ENCODE measurements around the gene HABP4. TPM values are rescaled to one million over a fixed set of nuclear protein-coding genes. Genes with fewer than 3 reads are reported as not detected.

The HABP4 gene
- polyA plus RNA-seq, 2 of the 4 experiments (the other 2 are of a cell fraction), result 12.4 to 12.8 TPM

- FAIRE-seq (no peak), ATAC-seq (no peak), DNase-seq (ENCODE audit: low read depth in 1 of 2, low spot score in 1 of 2) (no peak)
- H3K4me1 ChIP-seq, result no peaks in the 10 kb centered on the region
- H3K27ac ChIP-seq, result no peak overlapping the region
- H3K4me2 ChIP-seq, result no peak overlapping the region
- H3K4me3 ChIP-seq, result no peak overlapping the region
- ChIA-PET CTCF (no interaction called here), POLR2A (no interaction called here)
- WGBS (ENCODE audit: missing lambda C conversion rate), result 99% methylated on average over 7 of the region's 7 CpGs
- H3K9me3 ChIP-seq, result no peaks in the 10 kb centered on the region
- TF ChIP-seq HOXA7 (CRISPR knock-in tag; IDR thresholded peaks at IDR 0.05), result no peak
- TF ChIP-seq, protein P1, sequence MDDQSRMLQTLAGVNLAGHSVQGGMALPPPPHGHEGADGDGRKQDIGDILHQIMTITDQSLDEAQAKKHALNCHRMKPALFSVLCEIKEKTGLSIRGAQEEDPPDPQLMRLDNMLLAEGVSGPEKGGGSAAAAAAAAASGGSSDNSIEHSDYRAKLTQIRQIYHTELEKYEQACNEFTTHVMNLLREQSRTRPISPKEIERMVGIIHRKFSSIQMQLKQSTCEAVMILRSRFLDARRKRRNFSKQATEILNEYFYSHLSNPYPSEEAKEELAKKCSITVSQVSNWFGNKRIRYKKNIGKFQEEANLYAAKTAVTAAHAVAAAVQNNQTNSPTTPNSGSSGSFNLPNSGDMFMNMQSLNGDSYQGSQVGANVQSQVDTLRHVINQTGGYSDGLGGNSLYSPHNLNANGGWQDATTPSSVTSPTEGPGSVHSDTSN (IDR thresholded peaks at IDR 0.05), result no peak
Measured at GRCh38 chr9:96523374-96523773, 73.4 kb downstream of the HABP4 start.

DNA sequence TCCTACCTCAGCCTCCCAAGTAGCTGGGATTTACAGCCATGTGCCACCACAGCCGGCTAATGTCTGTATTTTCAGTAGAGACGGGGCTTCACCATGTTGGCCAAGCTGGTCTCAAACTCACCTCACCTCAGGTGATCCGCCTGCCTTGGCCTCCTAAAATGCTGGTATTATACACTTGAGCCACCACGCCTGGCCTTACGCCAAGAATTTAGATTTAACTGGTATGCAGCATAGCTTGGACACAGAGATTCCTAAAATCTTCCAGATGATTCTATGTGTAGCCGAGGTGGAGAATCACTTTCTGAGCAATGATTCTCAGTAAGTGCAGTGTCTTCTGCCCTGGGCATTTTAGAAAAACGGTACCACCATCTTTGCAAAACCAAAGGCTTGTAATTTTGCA, 74.1 kb downstream of the HABP4 start:
- no peak for FAIRE-seq
- WGBS (ENCODE audit: missing lambda C conversion rate), result 92% methylated on average over 7 of the region's 7 CpGs
- Histone ChIP-seq H3K4me1 (no peaks in the 10 kb centered on the region), H3K9me3 (no peaks in the 10 kb centered on the region), H3K4me2 (no peak overlapping the region), H3K4me3 (no peak overlapping the region), H3K27ac (no peak overlapping the region)
- ChIA-PET POLR2A (interaction anchor here (0.5 kb wide), 1 partner anchor 180 kb away, joined by 7 read pairs; no protein-coding TSS in a partner anchor), CTCF (no interaction called here)
- no peak for ATAC-seq
- no peak for DNase-seq (ENCODE audit: low read depth in 1 of 2, low spot score in 1 of 2)
- TF ChIP-seq HOXB13 (CRISPR knock-in tag; IDR thresholded peaks at IDR 0.05; ENCODE audit: low read depth) (no peak), EP300 (IDR thresholded peaks at IDR 0.05) (no peak), HOXB5 (CRISPR knock-in tag; IDR thresholded peaks at IDR 0.05) (no peak), SMC3 (IDR thresholded peaks at IDR 0.05) (no peak), KDM5A (IDR thresholded peaks at IDR 0.05) (no peak), FOXS1 (CRISPR knock-in tag; IDR thresholded peaks at IDR 0.05) (no peak), ESRRA (IDR thresholded peaks at IDR 0.05; ENCODE audit: borderline replicate concordance, low read length) (no peak), REST (IDR thresholded peaks at IDR 0.05) (no peak), JUN (IDR thresholded peaks at IDR 0.05) (no peak), MAFK (IDR thresholded peaks at IDR 0.05; ENCODE audit: partially characterized antibody) (no peak), ATOH8 (CRISPR knock-in tag; IDR thresholded peaks at IDR 0.05; ENCODE audit: low read depth) (no peak), PHF8 (IDR thresholded peaks at IDR 0.05; ENCODE audit: borderline replicate concordance, low read depth) (no peak), TFCP2L1 (CRISPR knock-in tag; IDR thresholded peaks at IDR 0.05) (no peak), TP53 (CRISPR knock-in tag; IDR thresholded peaks at IDR 0.05) (no peak), CEBPB (IDR thresholded peaks at IDR 0.05) (no peak), ZFP36 (IDR thresholded peaks at IDR 0.05; ENCODE audit: borderline replicate concordance, partially characterized antibody) (no peak), RCOR1 (IDR thresholded peaks at IDR 0.05; ENCODE audit: low read depth, low read length) (no peak)
- TF ChIP-seq, protein P2, sequence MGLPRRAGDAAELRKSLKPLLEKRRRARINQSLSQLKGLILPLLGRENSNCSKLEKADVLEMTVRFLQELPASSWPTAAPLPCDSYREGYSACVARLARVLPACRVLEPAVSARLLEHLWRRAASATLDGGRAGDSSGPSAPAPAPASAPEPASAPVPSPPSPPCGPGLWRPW (IDR thresholded peaks at IDR 0.05), result no peak
- TF ChIP-seq, protein P3, sequence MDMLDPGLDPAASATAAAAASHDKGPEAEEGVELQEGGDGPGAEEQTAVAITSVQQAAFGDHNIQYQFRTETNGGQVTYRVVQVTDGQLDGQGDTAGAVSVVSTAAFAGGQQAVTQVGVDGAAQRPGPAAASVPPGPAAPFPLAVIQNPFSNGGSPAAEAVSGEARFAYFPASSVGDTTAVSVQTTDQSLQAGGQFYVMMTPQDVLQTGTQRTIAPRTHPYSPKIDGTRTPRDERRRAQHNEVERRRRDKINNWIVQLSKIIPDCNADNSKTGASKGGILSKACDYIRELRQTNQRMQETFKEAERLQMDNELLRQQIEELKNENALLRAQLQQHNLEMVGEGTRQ (IDR thresholded peaks at IDR 0.05), result no peak
- TF ChIP-seq, protein P1 (IDR thresholded peaks at IDR 0.05), result no peak

All from A549 (cell line).